GM10847 (cell line): Measurements from ENCODE around the gene SGSM1.

ENCODE experiments used
- POLR2A ChIP-seq: IDR thresholded peaks from 2 replicates; pipeline ENCODE4 v1.6.1; 2011; ENCODE audit not compliant: insufficient read length; ENCODE audit errors: extremely low read depth

The SGSM1 gene

DNA sequence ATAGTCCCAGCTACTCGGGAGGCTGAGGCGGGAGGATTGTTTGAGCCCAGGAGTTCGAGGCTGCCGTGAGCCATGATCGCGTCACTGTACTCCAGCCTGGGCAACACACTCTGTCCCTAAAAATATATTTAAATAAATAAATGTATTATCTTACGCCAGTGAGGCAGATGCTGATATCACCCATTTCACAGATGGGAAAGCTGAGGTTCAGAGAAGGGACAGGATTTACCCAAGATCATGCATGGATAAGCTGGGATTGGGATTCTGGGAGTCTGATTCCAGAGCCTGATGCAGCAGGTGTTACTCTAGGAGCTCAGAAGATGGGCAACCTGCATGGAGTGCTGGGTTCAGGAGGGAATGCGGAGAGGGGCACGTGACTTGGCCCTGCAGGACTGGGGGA, 17.8 kb downstream of the SGSM1 start:
- no peak for TF ChIP-seq POLR2A

DNA sequence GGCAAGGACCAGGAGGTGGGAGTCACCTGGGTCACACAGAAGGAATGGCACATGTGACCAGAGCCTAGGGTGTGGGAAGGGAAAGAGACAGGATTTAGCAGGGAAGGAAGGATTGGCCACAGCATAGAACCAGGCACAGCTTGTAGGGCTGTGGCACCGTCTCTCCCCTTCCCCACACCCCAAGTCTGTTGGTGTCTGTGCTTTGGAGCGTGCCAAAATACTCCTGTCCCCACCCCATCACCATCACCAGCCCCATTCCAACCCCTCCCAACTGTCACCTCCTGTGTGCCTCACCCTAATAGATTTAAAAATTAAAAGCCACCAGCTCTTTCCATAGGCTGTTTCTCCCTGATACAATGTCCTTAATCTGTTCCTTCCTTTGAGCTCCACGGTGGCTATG, 18.2 kb downstream of the SGSM1 start:
- TF ChIP-seq POLR2A, result no peak

DNA sequence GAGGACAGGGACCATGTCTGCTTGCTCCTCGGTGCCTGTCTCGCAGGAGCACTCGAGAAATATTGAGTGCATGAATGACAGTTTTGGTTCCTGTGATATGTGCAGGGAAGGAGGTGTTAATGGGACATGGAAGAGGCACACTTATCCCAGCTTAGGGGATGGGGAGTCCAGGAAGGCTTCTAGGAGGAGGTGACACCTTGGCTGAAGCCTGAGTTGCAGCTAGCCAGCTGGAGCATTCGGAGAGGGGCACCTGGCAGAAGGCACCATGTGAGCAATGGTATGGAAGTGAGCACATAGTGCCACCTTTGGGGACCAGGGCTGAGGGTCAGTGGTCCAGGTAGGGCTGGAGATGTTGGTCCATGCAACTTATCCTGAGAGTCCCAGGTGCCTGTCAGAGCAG, 18.9 kb downstream of the SGSM1 start:
- no peak for TF ChIP-seq POLR2A

DNA sequence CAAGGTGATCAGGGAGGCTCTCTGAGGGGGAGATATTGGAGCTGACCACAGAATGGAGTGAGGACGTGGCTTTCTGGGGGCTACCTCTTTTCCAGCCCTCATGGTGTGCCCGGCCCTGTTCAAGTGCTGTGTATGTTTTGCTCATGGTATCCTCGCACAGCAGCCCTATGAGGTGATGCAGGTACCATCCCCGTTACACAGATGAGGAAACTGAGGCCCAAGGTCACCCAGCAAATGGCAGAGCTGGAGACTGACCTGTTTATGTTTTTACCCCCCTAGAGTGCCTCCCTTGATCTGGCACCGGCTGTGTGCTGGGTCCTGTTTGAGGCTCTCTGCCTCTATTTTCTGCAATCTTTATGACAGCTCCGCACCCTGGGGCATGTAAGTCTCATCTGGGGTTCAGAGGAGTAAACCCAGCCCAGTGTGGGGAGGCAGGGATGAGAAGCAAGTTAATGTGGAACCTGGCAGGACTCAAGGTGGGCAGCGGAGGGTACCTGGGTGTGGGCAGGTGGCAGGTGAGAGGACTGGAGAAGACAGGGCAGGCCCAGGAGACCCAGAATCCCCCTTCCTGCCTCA, 20.8 kb downstream of the SGSM1 start:
- no peak for TF ChIP-seq POLR2A

DNA sequence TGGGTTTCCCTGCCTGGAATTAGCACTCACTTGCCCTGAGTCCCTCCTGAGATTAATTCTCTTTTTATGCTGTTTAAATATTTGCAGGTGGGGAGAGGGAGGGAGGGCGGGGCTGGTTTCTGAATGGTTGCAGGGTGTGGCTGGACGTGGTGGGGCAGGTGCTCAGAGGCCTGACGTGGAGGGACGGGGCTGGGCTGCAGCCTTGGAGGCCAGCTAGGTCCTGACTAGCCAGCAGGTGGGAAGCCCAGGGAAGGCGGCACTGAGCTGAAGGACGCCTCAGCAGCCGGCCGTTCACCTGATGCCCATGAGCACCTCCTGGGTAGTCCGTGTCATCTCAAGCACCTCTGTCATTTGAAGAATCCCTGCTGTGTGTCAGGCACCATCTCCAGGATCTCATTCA, 21.3 kb downstream of the SGSM1 start:
- TF ChIP-seq POLR2A, result no peak

DNA sequence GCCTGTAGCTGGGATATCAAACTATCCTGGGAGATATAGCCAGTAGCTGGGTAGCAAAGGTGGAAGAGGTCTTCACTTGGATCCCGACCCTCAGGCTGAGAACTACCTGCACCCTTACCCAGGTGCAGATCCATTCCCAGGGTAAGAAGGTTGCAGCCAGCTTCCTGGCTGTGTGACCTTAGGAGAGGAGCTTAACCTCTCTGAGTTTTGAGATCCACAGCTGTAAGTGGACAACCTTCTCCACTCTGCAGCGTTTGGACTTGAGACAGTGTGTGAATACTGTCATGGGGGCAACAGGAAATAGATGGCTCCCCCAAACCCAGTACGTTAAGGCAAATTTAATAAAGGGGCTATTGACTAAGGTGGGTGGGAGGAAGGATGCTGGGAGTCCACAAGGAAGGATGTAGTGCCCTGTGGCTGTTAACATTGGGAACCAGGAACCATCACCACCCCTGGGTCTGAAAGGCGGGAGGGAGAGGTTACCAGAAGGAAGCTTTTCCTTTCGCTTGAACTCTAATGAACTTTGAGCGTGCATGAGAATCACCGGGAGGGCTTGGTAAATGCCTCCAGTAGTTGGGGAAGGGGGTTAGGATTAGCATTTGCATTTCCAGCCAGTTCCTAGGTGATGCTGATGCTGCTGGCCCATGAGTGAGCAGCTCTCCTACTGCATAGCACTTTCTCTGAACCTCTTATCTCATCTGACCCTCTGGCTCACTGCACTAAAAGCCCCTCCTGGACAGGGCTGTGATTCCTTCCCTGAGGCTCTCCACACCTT, 24.4 kb downstream of the SGSM1 start:
- no peak for TF ChIP-seq POLR2A

DNA sequence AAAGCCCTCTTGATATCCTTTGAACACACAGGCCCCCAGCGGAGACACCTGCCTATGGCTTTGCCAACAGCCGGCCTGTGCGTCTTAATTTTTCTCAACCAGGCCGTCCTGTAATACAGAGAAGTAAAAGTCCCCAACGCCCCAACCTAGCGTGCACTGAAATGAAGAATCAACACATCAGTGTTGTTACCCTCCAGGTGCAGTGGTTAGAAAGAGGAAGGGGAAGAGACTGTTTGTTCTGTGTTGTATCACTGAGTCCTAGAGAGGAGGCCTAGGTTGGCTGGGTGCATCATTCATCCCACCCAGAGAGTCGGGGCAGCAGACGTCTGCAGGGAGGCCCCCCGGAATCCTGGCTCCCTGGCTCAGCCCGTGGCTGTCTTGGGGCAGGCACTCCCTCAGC, 25.7 kb downstream of the SGSM1 start:
- no peak for TF ChIP-seq POLR2A

DNA sequence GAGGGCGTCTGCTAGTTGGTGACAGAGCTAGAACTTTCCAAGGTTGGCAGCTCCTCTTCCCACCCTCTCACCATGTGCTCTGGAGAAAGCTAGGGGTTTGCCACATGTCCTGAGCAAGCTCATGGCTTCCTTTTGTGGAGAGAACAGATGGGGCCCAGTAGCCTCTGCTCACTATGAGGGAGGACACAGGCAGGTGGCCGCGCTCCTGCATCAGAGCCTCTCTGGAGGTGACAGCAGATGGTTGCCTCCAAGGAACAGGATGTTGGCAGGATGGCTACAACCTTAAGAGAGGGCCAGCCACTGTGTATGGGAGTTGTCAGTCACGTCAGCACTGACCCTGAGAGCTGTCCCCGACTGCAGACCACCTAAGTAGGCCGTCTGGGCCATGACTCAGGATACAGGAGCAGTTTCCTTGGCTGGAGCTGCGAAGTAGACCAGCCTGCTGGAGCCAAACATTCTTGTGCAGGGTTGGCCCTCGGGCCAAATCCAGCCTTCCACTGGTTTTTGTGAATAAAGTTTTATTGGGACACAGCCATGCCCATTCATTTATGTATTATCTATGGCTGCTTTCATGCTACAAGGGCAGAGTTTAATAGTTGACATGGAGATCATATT, 28.0 kb downstream of the SGSM1 start:
- no peak for TF ChIP-seq POLR2A

DNA sequence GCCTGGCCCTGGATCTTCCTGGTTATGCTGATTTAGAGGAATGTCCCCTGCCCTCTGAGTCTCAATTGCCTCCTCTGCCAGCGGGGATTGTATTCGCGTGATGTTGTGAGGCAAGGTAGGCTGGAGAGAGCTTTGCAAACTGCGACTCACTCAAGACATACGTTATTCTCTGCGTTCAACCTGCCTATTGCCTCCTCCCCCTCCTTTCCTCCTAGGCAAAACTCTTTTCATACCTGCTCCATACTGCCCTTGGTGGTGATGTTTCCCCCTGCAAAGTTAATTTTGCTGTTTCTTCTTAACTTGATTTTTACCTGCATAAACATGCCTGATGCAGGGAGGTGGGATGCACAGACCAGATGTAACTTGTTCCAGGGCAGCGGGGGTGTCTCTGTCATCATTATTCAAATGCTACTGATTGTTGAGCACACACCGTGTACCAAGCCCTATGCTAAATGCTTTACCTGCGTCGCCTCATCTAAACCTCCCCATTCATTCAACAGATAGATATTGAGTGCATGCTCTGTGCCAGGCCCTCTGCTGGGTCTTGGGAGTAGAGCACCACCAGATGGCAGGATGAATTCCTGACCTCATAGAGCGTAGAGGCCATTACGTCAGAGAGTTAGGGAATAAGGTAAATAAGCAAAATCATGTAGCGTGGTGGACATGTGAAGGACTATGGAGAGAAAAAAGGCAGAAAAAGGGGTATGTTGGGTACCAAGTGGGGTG, 29.0 kb downstream of the SGSM1 start:
- no peak for TF ChIP-seq POLR2A

DNA sequence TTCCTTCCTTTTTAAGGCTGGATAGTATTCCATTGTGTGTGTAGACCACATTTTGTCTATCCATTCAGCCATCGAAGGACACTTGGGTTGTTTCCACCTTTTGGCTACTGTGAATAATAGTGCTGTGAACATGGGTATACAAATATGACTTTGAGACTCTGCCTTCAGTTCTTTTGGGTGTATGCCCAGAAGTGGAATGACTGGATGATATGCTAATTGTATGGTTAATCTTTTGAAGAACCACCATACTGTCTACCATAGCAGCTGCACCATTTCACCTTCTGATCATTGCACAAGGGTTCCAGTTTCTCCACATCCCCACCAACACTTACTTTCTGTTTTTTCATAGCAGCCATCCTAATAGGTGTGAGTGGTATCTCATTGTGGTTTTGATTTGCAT, 30.3 kb downstream of the SGSM1 start:
- no peak for TF ChIP-seq POLR2A

DNA sequence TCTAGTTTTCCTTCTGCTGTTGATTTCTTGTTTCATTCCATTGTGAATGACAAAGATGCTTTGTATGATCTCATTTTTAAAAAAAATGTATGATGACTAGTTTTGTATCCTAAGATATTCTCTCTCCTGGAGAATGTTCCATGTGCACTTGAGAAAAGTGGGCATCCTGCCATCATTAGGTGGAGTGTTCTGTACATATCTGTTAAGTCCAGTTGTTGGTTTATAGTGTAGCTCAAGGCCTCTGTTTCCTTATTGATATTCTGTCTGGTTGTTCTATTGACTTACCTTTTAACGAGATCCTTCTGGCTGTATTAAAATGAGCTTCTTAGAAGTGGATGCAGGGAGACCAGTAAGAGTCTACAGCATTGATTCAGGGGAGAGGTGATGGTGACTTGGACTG, 35.2 kb downstream of the SGSM1 start:
- TF ChIP-seq POLR2A, result no peak

DNA sequence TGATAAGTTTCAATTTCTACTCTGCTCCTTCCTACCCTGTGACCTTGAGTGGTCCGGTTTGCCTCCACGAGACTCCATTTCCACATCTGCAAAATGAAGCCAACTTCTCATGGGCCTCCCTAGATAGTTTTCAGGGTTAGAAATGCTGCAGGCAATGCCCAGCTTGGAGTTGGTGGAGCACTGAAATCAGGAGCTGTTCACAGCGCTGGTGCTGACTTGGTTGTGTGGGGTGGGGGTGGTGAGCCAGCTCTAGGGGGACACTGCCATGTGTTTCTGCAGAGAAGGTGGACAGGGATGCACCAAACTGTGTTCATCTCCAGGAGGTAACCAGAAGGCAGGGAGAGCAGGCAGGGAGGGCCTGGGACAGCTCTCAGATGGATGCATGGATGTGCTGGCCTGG, 37.0 kb downstream of the SGSM1 start:
- TF ChIP-seq POLR2A, result no peak

DNA sequence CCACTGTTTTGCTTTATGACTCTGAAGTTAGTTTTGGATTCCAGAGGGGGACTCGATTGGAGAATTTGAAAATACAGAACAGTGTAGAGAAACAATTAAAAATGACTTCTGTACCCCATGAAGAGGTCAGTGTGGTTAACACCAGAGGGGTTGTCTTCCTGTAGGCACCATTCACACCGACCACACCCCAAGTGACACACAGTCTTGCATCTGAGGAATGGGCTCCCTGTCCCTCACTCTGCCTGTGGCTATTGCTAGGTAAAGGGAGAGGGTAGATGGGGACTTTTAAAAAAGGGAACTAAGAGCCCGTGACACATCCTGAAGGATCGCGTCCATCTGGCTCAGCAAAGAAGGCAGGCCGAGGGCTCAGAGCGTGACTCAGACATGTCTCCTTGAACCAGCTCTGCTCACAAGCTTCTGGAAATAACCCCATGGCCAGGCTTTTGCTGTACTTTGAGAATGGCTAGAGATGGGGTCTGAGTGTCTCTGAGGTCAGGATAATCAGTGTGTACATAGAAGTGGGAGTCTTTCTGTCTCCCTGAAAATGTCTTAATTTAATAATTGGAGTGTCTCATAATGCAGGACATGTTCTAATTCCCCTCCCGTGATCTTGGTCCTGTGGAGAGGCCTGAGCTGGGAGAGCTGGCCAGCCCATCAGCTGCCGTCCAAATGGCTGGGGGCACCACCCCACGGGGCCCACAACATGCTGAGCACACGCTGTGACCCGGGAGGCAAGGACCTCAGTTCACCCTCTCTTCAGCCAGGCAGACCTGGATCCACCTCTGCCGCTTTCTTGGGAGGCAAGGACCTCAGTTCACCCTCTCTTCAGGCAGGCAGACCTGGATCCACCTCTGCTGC, 39.3 kb downstream of the SGSM1 start:
- TF ChIP-seq POLR2A, result no peak

DNA sequence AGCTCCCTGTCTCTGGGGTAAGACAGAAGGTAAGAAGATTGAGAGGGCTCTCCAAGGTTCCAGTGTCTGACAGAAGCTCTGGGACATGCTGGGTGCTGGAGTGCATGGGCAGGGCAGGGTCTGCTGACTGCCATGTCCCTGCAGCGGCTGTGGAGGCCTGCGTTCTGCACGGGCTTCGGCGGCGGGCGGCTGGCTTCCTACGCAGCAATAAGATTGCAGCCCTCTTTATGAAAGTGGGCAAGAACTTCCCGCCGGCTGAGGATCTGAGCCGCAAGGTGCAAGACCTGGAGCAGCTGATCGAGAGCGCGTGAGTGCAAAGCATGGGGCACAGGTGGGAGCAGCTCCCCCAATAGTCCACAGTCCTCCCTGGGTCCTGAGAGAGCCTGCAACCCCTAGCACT, 41.5 kb downstream of the SGSM1 start:
- no peak for TF ChIP-seq POLR2A

DNA sequence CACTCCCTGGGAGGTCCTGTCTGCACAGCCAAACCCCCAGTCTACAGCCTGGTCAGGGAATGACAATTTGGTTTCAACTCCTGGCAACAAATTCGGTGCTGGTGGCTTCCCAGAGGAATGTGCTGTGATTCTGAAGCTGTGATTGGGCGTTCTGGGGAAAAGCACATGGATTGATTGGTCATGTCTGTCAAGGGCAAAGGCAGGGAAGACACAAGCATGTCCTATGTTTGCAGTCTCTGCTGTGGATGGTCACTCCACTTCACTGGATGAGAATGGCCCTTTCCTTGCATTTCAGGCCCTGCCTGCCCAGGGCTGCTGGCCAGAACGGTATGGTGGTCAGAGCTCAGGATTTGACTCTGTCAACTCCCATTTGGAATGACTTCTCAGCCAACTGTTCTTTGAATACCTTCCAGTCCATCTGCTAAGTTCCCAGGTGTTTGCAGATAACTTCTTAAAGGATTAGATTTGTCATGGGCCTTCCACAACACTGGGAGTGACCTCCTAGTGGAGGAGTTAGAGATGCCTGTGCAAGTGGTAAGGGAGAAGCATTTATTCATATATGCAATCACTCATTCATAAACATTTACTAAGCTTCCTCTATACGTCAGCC, 42.7 kb downstream of the SGSM1 start:
- no peak for TF ChIP-seq POLR2A
